HCT116 (cell line): ENCODE results near the gene OSCP1. TPM values are rescaled to one million over a fixed set of nuclear protein-coding genes. Genes with fewer than 3 reads are reported as not detected.

Source experiments
- ATAC-seq: fragments of 200-7000 bp; cut with Tn5 transposase; 2 replicates; pipeline ENCODE4 v1.9.1; 2020; ENCODE audit warnings: mild to moderate bottlenecking, moderate library complexity
- BruUV-seq: library from RNA; stranded (reverse); fragments of 400-500 nt; replicated peaks from 2 replicates; lab custom pipeline; 2021; lab: Mats Ljungman, UMichigan
- CTCF ChIA-PET: fragments of 300-600 bp; sonication (Branson Sonifier 250); formaldehyde crosslinking; loops from one replicate; lab custom pipeline; 2021; ENCODE audit warnings: antibody characterized with exemption; lab: Charles Lee
- POLR2A ChIA-PET: fragments of 300-600, 350-600 bp; sonication (Branson Sonifier 250); formaldehyde crosslinking; loops from one replicate; lab custom pipeline; 2021; ENCODE audit warnings: antibody characterized with exemption; lab: Charles Lee
- RAD21 ChIA-PET, 2 experiments: fragments of 300-600 bp; sonication (Branson Sonifier 250); formaldehyde crosslinking; loops; one replicate each; lab custom pipeline; 2023; ENCODE audit warnings: low total read pairs in 2 of 2; ENCODE audit not compliant: uncharacterized antibody in 2 of 2, unreplicated experiment in 2 of 2, low non-redundant PET in 1 of 2; lab: Charles Lee
- DNase-seq: peaks from one replicate; pipeline ENCODE4 v3.0.0-alpha.2; 2010; ENCODE audit warnings: low read depth, low spot score
- H2AFZ ChIP-seq: fragments of 200-600 bp; shearing (Covaris generic), sonication (generic); 2 replicates; pipeline ENCODE4 v1.6.1; 2017; ENCODE audit warnings: low read depth, mixed run types, mixed read lengths, antibody characterized with exemption, low read length; ENCODE audit not compliant: poor library complexity, severe bottlenecking
- H3K27ac ChIP-seq: 2 replicates; pipeline ENCODE4 v1.5.1; 2012; ENCODE audit warnings: low read depth, low read length
- H3K27me3 ChIP-seq: fragments of 200-600 bp; sonication (generic); 2 replicates; pipeline ENCODE4 v1.6.1; 2016; ENCODE audit warnings: mixed run types, low read length, mixed read lengths; ENCODE audit not compliant: insufficient read depth
- H3K36me3 ChIP-seq, 2 experiments: fragments of 200-500 bp in 1 of 2; fragments of 200-600 bp in 1 of 2; sonication (Bioruptor generic) in 1 of 2; sonication (generic) in 1 of 2; 2 replicates each; pipeline versions ENCODE4 v1.5.1 to v1.6.1; 2014 to 2016; ENCODE audit warnings: low read length in 2 of 2, inconsistent platforms in 1 of 2, mixed read lengths in 1 of 2, mixed run types in 1 of 2; ENCODE audit not compliant: insufficient read depth in 2 of 2, control insufficient read depth in 1 of 2
- H3K4me1 ChIP-seq, 2 experiments: fragments of 200-600 bp in 1 of 2; sonication (generic) in 1 of 2; 2 replicates each; pipeline versions ENCODE4 v1.5.1 to v1.6.1; 2012 to 2017; ENCODE audit warnings: low read length in 2 of 2, inconsistent platforms in 1 of 2, mild to moderate bottlenecking in 1 of 2, mixed read lengths in 1 of 2, mixed run types in 1 of 2, moderate library complexity in 1 of 2; ENCODE audit not compliant: insufficient read depth in 2 of 2, control insufficient read depth in 1 of 2
- H3K4me2 ChIP-seq: fragments of 200-600 bp; sonication (generic); 2 replicates; pipeline ENCODE4 v1.6.1; 2017; ENCODE audit warnings: mixed run types, low read length, mixed read lengths
- H3K4me3 ChIP-seq, 2 experiments: fragments of 200-600 bp in 1 of 2; sonication (generic) in 1 of 2; replicated peaks in 1 of 2; 2 replicates each; pipeline ENCODE4 v1.5.1; 2011 to 2016; ENCODE audit warnings: low read length in 2 of 2, control low read depth in 1 of 2, low read depth in 1 of 2, mild to moderate bottlenecking in 1 of 2, mixed read lengths in 1 of 2, mixed run types in 1 of 2
- H3K79me2 ChIP-seq: fragments of 200-600 bp; sonication (generic); 2 replicates; pipeline ENCODE4 v1.6.1; 2017; ENCODE audit warnings: mild to moderate bottlenecking, mixed run types, low read length, moderate library complexity, mixed read lengths; ENCODE audit not compliant: insufficient read depth
- H3K9ac ChIP-seq: fragments of 200-600 bp; sonication (generic); 2 replicates; pipeline ENCODE4 v1.6.1; 2016; ENCODE audit warnings: low read length, mixed read lengths
- H3K9me2 ChIP-seq: fragments of 200-600 bp; sonication (generic), shearing (Covaris generic); 2 replicates; pipeline ENCODE4 v1.6.1; 2017; ENCODE audit warnings: mixed run types, mild to moderate bottlenecking, moderate library complexity; ENCODE audit not compliant: insufficient read depth
- H3K9me3 ChIP-seq, 2 experiments: fragments of 200-500 bp in 1 of 2; fragments of 200-600 bp in 1 of 2; sonication (Bioruptor generic) in 1 of 2; sonication (generic) in 1 of 2; 2 replicates each; pipeline ENCODE4 v1.6.1; 2014 to 2017; ENCODE audit warnings: low read length in 2 of 2, mixed read lengths in 2 of 2, inconsistent platforms in 1 of 2, low read depth in 1 of 2, mild to moderate bottlenecking in 1 of 2, mixed run types in 1 of 2, moderate library complexity in 1 of 2; ENCODE audit not compliant: control insufficient read depth in 1 of 2, insufficient read depth in 1 of 2
- H4K20me1 ChIP-seq: fragments of 200-600 bp; sonication (generic), shearing (Covaris generic); 2 replicates; pipeline ENCODE4 v1.6.1; 2017; ENCODE audit warnings: mixed run types, mild to moderate bottlenecking, moderate library complexity; ENCODE audit not compliant: insufficient read depth
- ATF3 ChIP-seq: IDR thresholded peaks from 2 replicates; pipeline ENCODE4 v1.6.1; 2012
- CBX3 ChIP-seq: IDR thresholded peaks from 2 replicates; pipeline ENCODE4 v1.6.1; 2012; ENCODE audit warnings: low read depth
- CEBPB ChIP-seq: IDR thresholded peaks from 2 replicates; pipeline ENCODE4 v1.6.1; 2012; ENCODE audit warnings: low read depth
- CTCF ChIP-seq, 3 experiments: fragments of 200-600 bp in 1 of 3; sonication (generic) in 1 of 3; IDR thresholded peaks in 2 of 3; conservative IDR thresholded peaks in 1 of 3; 2 replicates each; pipeline ENCODE4 v1.5.1; 2012 to 2017; ENCODE audit warnings: low read depth in 2 of 3, low read length in 2 of 3, antibody characterized with exemption in 1 of 3, borderline replicate concordance in 1 of 3, control low read depth in 1 of 3, mild to moderate bottlenecking in 1 of 3, mixed read lengths in 1 of 3, mixed run types in 1 of 3, moderate library complexity in 1 of 3; ENCODE audit not compliant: insufficient read depth in 1 of 3
- ELF1 ChIP-seq: IDR thresholded peaks from 2 replicates; pipeline ENCODE4 v1.6.1; 2012; ENCODE audit warnings: low read depth, borderline replicate concordance
- EZH2 ChIP-seq: fragments of 200-600 bp; sonication (generic); IDR thresholded peaks from 2 replicates; pipeline ENCODE4 v1.6.1; 2017; ENCODE audit warnings: antibody characterized with exemption, mixed run types
- EZH2phosphoT487 ChIP-seq: fragments of 200-600 bp; IDR thresholded peaks from 2 replicates; pipeline ENCODE4 v1.6.1; 2018; ENCODE audit warnings: antibody characterized with exemption, borderline replicate concordance
- FOSL1 ChIP-seq: IDR thresholded peaks from 2 replicates; pipeline ENCODE4 v1.6.1; 2012; ENCODE audit warnings: low read depth
- JUND ChIP-seq: IDR thresholded peaks from 2 replicates; pipeline ENCODE4 v1.6.1; 2012
- POLR2A ChIP-seq: IDR thresholded peaks from 2 replicates; pipeline ENCODE4 v1.7.0; 2011; ENCODE audit warnings: borderline replicate concordance; ENCODE audit not compliant: insufficient read depth, insufficient read length; ENCODE audit errors: extremely low read depth
- POLR2AphosphoS5 ChIP-seq: IDR thresholded peaks from 2 replicates; pipeline ENCODE4 v1.6.1; 2011; ENCODE audit warnings: mild to moderate bottlenecking, low read depth, low read length, moderate library complexity
- RAD21 ChIP-seq: IDR thresholded peaks from 2 replicates; pipeline ENCODE4 v1.6.1; 2012; ENCODE audit warnings: low read depth, mild to moderate bottlenecking
- REST ChIP-seq: IDR thresholded peaks from 2 replicates; pipeline ENCODE4 v1.6.1; 2012; ENCODE audit warnings: low read depth
- SIN3A ChIP-seq: IDR thresholded peaks from 2 replicates; pipeline ENCODE4 v1.6.1; 2012; ENCODE audit warnings: low read depth
- SRF ChIP-seq: IDR thresholded peaks from 2 replicates; pipeline ENCODE4 v1.6.1; 2012; ENCODE audit warnings: low read depth
- TCF7L2 ChIP-seq: IDR thresholded peaks from 2 replicates; pipeline ENCODE4 v1.7.0; 2011; ENCODE audit warnings: borderline replicate concordance, inconsistent platforms; ENCODE audit not compliant: insufficient read depth, insufficient read length; ENCODE audit errors: extremely low read depth
- YY1 ChIP-seq: IDR thresholded peaks from 2 replicates; pipeline ENCODE4 v1.6.1; 2011; ENCODE audit warnings: low read length, low read depth, moderate library complexity, mild to moderate bottlenecking; ENCODE audit not compliant: insufficient replicate concordance; ENCODE audit errors: extremely low read depth
- ZFX ChIP-seq: fragments of 450-650 bp; IDR thresholded peaks from 2 replicates; pipeline ENCODE4 v1.6.1; 2017
- ZNF274 ChIP-seq: fragments of 200-500 bp; sonication (Bioruptor generic); IDR thresholded peaks from 2 replicates; pipeline ENCODE4 v1.6.1; 2014; ENCODE audit warnings: mild to moderate bottlenecking, low read depth, low read length, inconsistent platforms
- intact Hi-C: fragments of 100-400 bp; cut with micrococcal nuclease; formaldehyde crosslinking; loops from 2 replicates; pipeline ENCODE4 v1.10.0; 2022
- total RNA-seq: library from RNA; stranded (reverse); gene quantifications from one replicate; pipeline ENCODE4 v1.2.1, GENCODE V29; 2021; ENCODE audit not compliant: unreplicated experiment
- TF ChIP-seq, protein P1 (sequence below): IDR thresholded peaks from 2 replicates; pipeline ENCODE4 v1.6.1; 2011; ENCODE audit warnings: mild to moderate bottlenecking, low read length, moderate library complexity; ENCODE audit not compliant: insufficient replicate concordance; ENCODE audit errors: extremely low read depth

The OSCP1 gene
- total RNA-seq, 1 experiment from 2014 or later = 4.1 TPM

GRCh38 chr1:36467027-36467410, 16.8 kb upstream of the OSCP1 start:
- H3K27ac ChIP-seq = no peak overlapping the region
- TF ChIP-seq RAD21 (no peak), JUND (no peak), CBX3 (no peak), ZNF274 (no peak), SIN3A (no peak), FOSL1 (no peak), CTCF (IDR thresholded peaks at IDR 0.05 in 2 of 3, conservative IDR thresholded peaks at IDR 0.05 in 1 of 3; ENCODE audit: borderline replicate concordance in 1 of 3, insufficient read depth in 1 of 3, low read depth in 2 of 3, low read length in 2 of 3) (no peak), SRF (no peak), ATF3 (no peak), CEBPB (no peak), ZFX (no peak), EZH2phosphoT487 (no peak), TCF7L2 (no peak), REST (no peak), POLR2AphosphoS5 (no peak), EZH2 (no peak), YY1 (no peak), POLR2A (no peak), ELF1 (no peak)
- TF ChIP-seq, protein P1, sequence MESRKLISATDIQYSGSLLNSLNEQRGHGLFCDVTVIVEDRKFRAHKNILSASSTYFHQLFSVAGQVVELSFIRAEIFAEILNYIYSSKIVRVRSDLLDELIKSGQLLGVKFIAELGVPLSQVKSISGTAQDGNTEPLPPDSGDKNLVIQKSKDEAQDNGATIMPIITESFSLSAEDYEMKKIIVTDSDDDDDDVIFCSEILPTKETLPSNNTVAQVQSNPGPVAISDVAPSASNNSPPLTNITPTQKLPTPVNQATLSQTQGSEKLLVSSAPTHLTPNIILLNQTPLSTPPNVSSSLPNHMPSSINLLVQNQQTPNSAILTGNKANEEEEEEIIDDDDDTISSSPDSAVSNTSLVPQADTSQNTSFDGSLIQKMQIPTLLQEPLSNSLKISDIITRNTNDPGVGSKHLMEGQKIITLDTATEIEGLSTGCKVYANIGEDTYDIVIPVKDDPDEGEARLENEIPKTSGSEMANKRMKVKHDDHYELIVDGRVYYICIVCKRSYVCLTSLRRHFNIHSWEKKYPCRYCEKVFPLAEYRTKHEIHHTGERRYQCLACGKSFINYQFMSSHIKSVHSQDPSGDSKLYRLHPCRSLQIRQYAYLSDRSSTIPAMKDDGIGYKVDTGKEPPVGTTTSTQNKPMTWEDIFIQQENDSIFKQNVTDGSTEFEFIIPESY = no peak
- TF ChIP-seq, all 23 proteins: peak for 0
- no TSS peak for BruUV-seq
- DNase-seq (no peak), ATAC-seq (no peak)
- no peaks in the 10 kb centered on the region for H3K9me2 ChIP-seq
- H3K9ac ChIP-seq = no peak overlapping the region
- H3K4me3 ChIP-seq = no peak overlapping the region
- H4K20me1 ChIP-seq = no peaks in the 10 kb centered on the region
- H3K79me2 ChIP-seq = peaks cover 21% of the 10 kb centered on the region
- peaks cover 11 to 25% of the 10 kb centered on the region in 2 experiments for H3K4me1 ChIP-seq
- ChIA-PET POLR2A (no interaction called here), RAD21 (no interaction called here), CTCF (no interaction called here)
- no peak overlapping the region for H2AFZ ChIP-seq
- intact Hi-C loops = no loop called here
- no peaks in the 10 kb centered on the region for H3K9me3 ChIP-seq
- no peaks in the 10 kb centered on the region for H3K27me3 ChIP-seq
- H3K36me3 ChIP-seq = peaks cover 0 to 4% of the 10 kb centered on the region in 2 experiments; a peak in 1 of 4 replicates
- no peak overlapping the region for H3K4me2 ChIP-seq
